Endothelial cell of umbilical vein (primary cell): ENCODE data around the gene PKHD1. TPM values are rescaled to one million over a fixed set of nuclear protein-coding genes. Genes with fewer than 3 reads are reported as not detected.

ENCODE experiments used
- BruUV-seq: library from RNA; stranded (reverse); fragments of 400-500 nt; replicated peaks from 2 replicates; lab custom pipeline; 2021; lab: Mats Ljungman, UMichigan
- CTCF ChIA-PET: fragments of 300-600, 350-600 bp; sonication (Branson Sonifier 250); formaldehyde crosslinking; loops from one replicate; lab custom pipeline; 2021; ENCODE audit warnings: antibody characterized with exemption, inconsistent platforms; lab: Charles Lee
- POLR2A ChIA-PET: fragments of 300-600, 350-600 bp; sonication (Branson Sonifier 250); formaldehyde crosslinking; loops from one replicate; lab custom pipeline; 2021; ENCODE audit warnings: antibody characterized with exemption, inconsistent platforms; lab: Charles Lee
- DNase-seq: peaks from one replicate; pipeline ENCODE4 v3.0.0-alpha.2; 2011; ENCODE audit warnings: low read depth, low spot score
- FAIRE-seq: peaks from 2 replicates; lab custom pipeline; 2011; peaks lifted over from hg19 to GRCh38; lab: Jason Lieb, UNC
- H2AFZ ChIP-seq: 2 replicates; pipeline ENCODE4 v1.6.0; 2012; ENCODE audit warnings: low read depth, low read length, control low read depth, inconsistent platforms
- H3K27ac ChIP-seq: 2 replicates; pipeline ENCODE4 v1.5.1; 2011; ENCODE audit warnings: low read depth, mild to moderate bottlenecking, control low read depth, low read length, moderate library complexity; ENCODE audit not compliant: insufficient read depth
- H3K27me3 ChIP-seq, 2 experiments: 2 replicates each; pipeline versions ENCODE4 v1.6.0 to v1.6.1; 2011; ENCODE audit warnings: low read length in 2 of 2, mixed read lengths in 1 of 2; ENCODE audit not compliant: control insufficient read depth in 2 of 2, insufficient read depth in 2 of 2
- H3K36me3 ChIP-seq, 2 experiments: 2 replicates in 1 of 2; 3 replicates in 1 of 2; pipeline ENCODE4 v1.5.1; 2011; ENCODE audit warnings: low read length in 2 of 2, mild to moderate bottlenecking in 1 of 2, moderate library complexity in 1 of 2; ENCODE audit not compliant: control insufficient read depth in 2 of 2, insufficient read depth in 2 of 2; ENCODE audit errors: extremely low read depth in 1 of 2
- H3K4me1 ChIP-seq: 3 replicates; pipeline ENCODE4 v1.5.1; 2011; ENCODE audit warnings: mild to moderate bottlenecking, low read length; ENCODE audit not compliant: control insufficient read depth, insufficient read depth; ENCODE audit errors: extremely low read depth
- H3K4me2 ChIP-seq: 2 replicates; pipeline ENCODE4 v1.6.1; 2011; ENCODE audit warnings: low read length, control low read depth, mixed read lengths; ENCODE audit not compliant: insufficient read depth
- H3K4me3 ChIP-seq, 3 experiments: fragments of 200-600 bp in 1 of 3; sonication (generic), shearing (Covaris generic) in 1 of 3; replicated peaks in 1 of 3; 2 replicates each; pipeline ENCODE4 v1.5.1; 2011 to 2016; ENCODE audit warnings: control low read depth in 3 of 3, low read length in 3 of 3, mild to moderate bottlenecking in 2 of 3, inconsistent platforms in 1 of 3, low read depth in 1 of 3, moderate library complexity in 1 of 3; ENCODE audit not compliant: insufficient read depth in 1 of 3
- H3K79me2 ChIP-seq: 2 replicates; pipeline ENCODE4 v1.6.0; 2012; ENCODE audit warnings: low read length, inconsistent platforms; ENCODE audit not compliant: control insufficient read depth, insufficient read depth
- H3K9ac ChIP-seq: replicated peaks from 2 replicates; pipeline ENCODE3; 2011; ENCODE audit warnings: low read length, control low read depth; ENCODE audit not compliant: insufficient read depth; ENCODE audit errors: extremely low read depth
- H3K9me1 ChIP-seq: replicated peaks from 3 replicates; pipeline ENCODE4 v1.6.0; 2011; ENCODE audit warnings: mild to moderate bottlenecking, low read length; ENCODE audit not compliant: control insufficient read depth, insufficient read depth; ENCODE audit errors: extremely low read depth
- H3K9me3 ChIP-seq: replicated peaks from 2 replicates; pipeline ENCODE4 v1.5.1; 2012; ENCODE audit warnings: low read length, inconsistent platforms; ENCODE audit not compliant: control insufficient read depth, insufficient read depth
- H4K20me1 ChIP-seq: replicated peaks from 2 replicates; pipeline ENCODE3; 2011; ENCODE audit warnings: mild to moderate bottlenecking, low read length; ENCODE audit not compliant: control insufficient read depth, insufficient read depth; ENCODE audit errors: extremely low read depth
- CTCF ChIP-seq, 2 donors: IDR thresholded peaks; 1 replicate in 1 of 2; 2 replicates in 1 of 2; pipeline ENCODE4 v1.5.1; 2011; ENCODE audit warnings: low read length in 2 of 2, mild to moderate bottlenecking in 2 of 2, moderate library complexity in 2 of 2, control low read depth in 1 of 2, inconsistent platforms in 1 of 2, low read depth in 1 of 2; ENCODE audit not compliant: insufficient read depth in 1 of 2; ENCODE audit errors: extremely low read depth in 1 of 2
- EZH2 ChIP-seq: IDR thresholded peaks from 2 replicates; pipeline ENCODE4 v1.6.1; 2012; ENCODE audit warnings: borderline replicate concordance, low read depth, mild to moderate bottlenecking, moderate library complexity, low read length, inconsistent platforms; ENCODE audit not compliant: severe bottlenecking
- FOS ChIP-seq: IDR thresholded peaks from 2 replicates; pipeline ENCODE4 v1.6.1; 2011; ENCODE audit warnings: mild to moderate bottlenecking, low read length, moderate library complexity, borderline replicate concordance; ENCODE audit not compliant: insufficient read depth
- GATA2 ChIP-seq: IDR thresholded peaks from 2 replicates; pipeline ENCODE4 v1.7.0; 2011; ENCODE audit warnings: low read depth, mild to moderate bottlenecking, moderate library complexity, mixed read lengths, low read length; ENCODE audit not compliant: insufficient read length, insufficient read depth
- JUN ChIP-seq: IDR thresholded peaks from 2 replicates; pipeline ENCODE4 v1.6.1; 2011; ENCODE audit warnings: borderline replicate concordance, low read depth; ENCODE audit not compliant: insufficient read length, insufficient read depth
- MYC ChIP-seq: IDR thresholded peaks from one replicate; pipeline ENCODE4 v1.6.1; 2011; ENCODE audit warnings: mild to moderate bottlenecking, low read depth, low read length
- POLR2A ChIP-seq: IDR thresholded peaks from 2 replicates; pipeline ENCODE4 v1.6.1; 2012; ENCODE audit warnings: low read depth, mild to moderate bottlenecking, control low read depth, low read length
- POLR2AphosphoS5 ChIP-seq: IDR thresholded peaks from 2 replicates; pipeline ENCODE4 v1.6.1; 2012; ENCODE audit warnings: low read depth, mild to moderate bottlenecking, control low read depth, low read length, moderate library complexity; ENCODE audit not compliant: insufficient read depth
- dilution Hi-C: fragments of 300-500 bp; cut with MboI; formaldehyde crosslinking; loops from one replicate; pipeline ENCODE4 v1.15.0; 2019; ENCODE audit warnings: low sequenced_read_pairs; ENCODE audit not compliant: extremely low pct_ligation_motif_present
- intact Hi-C: fragments of 100-400 bp; cut with micrococcal nuclease; formaldehyde crosslinking; loops from one replicate; pipeline ENCODE4 v1.10.0; 2022
- polyA plus RNA-seq, 4 experiments: library from polyadenylated mRNA; depleted of rRNA in 3 of 4; stranded (reverse) in 3 of 4; unstranded in 1 of 4; fragments of >200 nt; gene quantifications; 2 replicates each; pipeline versions ENCODE4 v1.2.1 to v1.2.3, GENCODE V29; 2011 to 2012; ENCODE audit warnings: missing spikeins in 1 of 4
- total RNA-seq: library from RNA; stranded (reverse); gene quantifications from 2 replicates; pipeline ENCODE4 v1.2.3, GENCODE V29; 2021
- TF ChIP-seq, protein P1 (sequence below): IDR thresholded peaks from 2 replicates; pipeline ENCODE4 v1.6.1; 2011; ENCODE audit not compliant: insufficient read depth, insufficient read length

Gene PKHD1
- total and polyA plus RNA-seq, 2 donors (not counting 3 experiments of a cell fraction or from before 2014, with no cell fraction given) = not detected

DNA sequence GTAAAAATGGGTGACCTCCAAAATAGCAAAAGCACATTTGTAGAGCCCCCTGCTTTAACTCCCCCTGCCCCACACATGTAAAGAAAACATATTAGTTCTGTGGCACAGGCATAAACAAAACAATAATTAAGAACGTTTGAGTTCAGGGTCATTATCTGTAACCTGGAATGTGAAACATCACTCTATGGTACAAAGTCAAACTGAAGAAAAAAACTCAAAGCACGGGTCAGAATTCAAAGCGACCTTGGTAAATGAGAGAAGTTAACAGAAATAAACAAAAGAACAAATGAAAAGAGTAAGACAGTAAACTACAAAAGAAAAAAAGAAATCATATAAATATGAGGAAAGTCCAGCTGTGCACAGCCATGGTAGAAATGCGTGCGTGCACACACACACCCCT, 67.5 kb downstream of the PKHD1 start:
- Histone ChIP-seq H3K79me2 (no peaks in the 10 kb centered on the region), H4K20me1 (no peaks in the 10 kb centered on the region), H2AFZ (no peak overlapping the region), H3K27ac (no peak overlapping the region), H3K4me2 (no peak overlapping the region), H3K9me1 (no peaks in the 10 kb centered on the region), H3K9me3 (no peaks in the 10 kb centered on the region), H3K36me3 (no peaks in the 10 kb centered on the region), H3K4me3 (no peak overlapping the region), H3K9ac (no peak overlapping the region), H3K27me3 (no peaks in the 10 kb centered on the region), H3K4me1 (no peaks in the 10 kb centered on the region)
- no TSS peak for BruUV-seq
- dilution Hi-C loops (no loop called here), intact Hi-C loops (no loop called here)
- DNase-seq = no peak
- POLR2A ChIA-PET = no interaction called here
- FAIRE-seq = no peak
- CTCF ChIA-PET = interaction anchor here (0.9 to 2.8 kb wide), 7 partner anchors 17 to 1891 kb away, joined by 3 to 20 read pairs (median 4); no protein-coding TSS in a partner anchor
- no peak for TF ChIP-seq CTCF (IDR thresholded peaks at IDR 0.05; ENCODE audit: extremely low read depth in 1 of 2, insufficient read depth in 1 of 2, low read depth in 1 of 2, low read length in 2 of 2)
- no peak for TF ChIP-seq GATA2
- TF ChIP-seq MYC = no peak
- TF ChIP-seq POLR2A = no peak
- TF ChIP-seq JUN = no peak
- TF ChIP-seq, protein P1, sequence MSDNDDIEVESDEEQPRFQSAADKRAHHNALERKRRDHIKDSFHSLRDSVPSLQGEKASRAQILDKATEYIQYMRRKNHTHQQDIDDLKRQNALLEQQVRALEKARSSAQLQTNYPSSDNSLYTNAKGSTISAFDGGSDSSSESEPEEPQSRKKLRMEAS = no peak
- TF ChIP-seq FOS = no peak
- no peak for TF ChIP-seq EZH2
- TF ChIP-seq POLR2AphosphoS5 = no peak
